ENCODE measurements around the gene NPR2.

GRCh38 chr9:35835216-35835632, 43.8 kb downstream of the NPR2 start:
- TF ChIP-seq ZNF274 (IDR thresholded peaks at IDR 0.05; ENCODE audit: low read depth, low read length) (no peak), JUND (IDR thresholded peaks at IDR 0.05) (no peak), YY1 (IDR thresholded peaks at IDR 0.05; ENCODE audit: extremely low read depth, insufficient replicate concordance, low read depth, low read length) (no peak)
- TF ChIP-seq, protein P1, sequence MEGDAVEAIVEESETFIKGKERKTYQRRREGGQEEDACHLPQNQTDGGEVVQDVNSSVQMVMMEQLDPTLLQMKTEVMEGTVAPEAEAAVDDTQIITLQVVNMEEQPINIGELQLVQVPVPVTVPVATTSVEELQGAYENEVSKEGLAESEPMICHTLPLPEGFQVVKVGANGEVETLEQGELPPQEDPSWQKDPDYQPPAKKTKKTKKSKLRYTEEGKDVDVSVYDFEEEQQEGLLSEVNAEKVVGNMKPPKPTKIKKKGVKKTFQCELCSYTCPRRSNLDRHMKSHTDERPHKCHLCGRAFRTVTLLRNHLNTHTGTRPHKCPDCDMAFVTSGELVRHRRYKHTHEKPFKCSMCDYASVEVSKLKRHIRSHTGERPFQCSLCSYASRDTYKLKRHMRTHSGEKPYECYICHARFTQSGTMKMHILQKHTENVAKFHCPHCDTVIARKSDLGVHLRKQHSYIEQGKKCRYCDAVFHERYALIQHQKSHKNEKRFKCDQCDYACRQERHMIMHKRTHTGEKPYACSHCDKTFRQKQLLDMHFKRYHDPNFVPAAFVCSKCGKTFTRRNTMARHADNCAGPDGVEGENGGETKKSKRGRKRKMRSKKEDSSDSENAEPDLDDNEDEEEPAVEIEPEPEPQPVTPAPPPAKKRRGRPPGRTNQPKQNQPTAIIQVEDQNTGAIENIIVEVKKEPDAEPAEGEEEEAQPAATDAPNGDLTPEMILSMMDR (IDR thresholded peaks at IDR 0.05 in 2 of 3, conservative IDR thresholded peaks at IDR 0.05 in 1 of 3; ENCODE audit: borderline replicate concordance in 1 of 3, insufficient read depth in 1 of 3, low read depth in 2 of 3, low read length in 2 of 3) = peak; percentile 22 to 54 (median 48); a peak in 5 of 6 replicates
